SK-N-SH treated with all-trans-retinoic acid at 6 μM for 48 hours (cell line): Measurements from ENCODE around the gene ANK2.

Experiments
- ATAC-seq: fragments of 200-7000 bp; cut with Tn5 transposase; 3 replicates; pipeline ENCODE4 v1.9.1; 2020; ENCODE audit warnings: mild to moderate bottlenecking, moderate library complexity
- BACH2 ChIP-seq: fragments of 250-450 bp; sonication (Bioruptor Pico); IDR thresholded peaks from 2 replicates; pipeline ENCODE4 v1.9.0; 2021; ENCODE audit warnings: mild to moderate bottlenecking, borderline replicate concordance
- CREB5 ChIP-seq: fragments of 250-450 bp; sonication (Bioruptor Pico); IDR thresholded peaks from 2 replicates; pipeline ENCODE4 v1.5.1; 2020; ENCODE audit warnings: low read depth, mild to moderate bottlenecking, moderate library complexity
- CSDC2 ChIP-seq: fragments of 250-450 bp; sonication (Bioruptor Pico); IDR thresholded peaks from 2 replicates; pipeline ENCODE4 v1.5.0; 2020; ENCODE audit warnings: mild to moderate bottlenecking, moderate library complexity
- ESRRG ChIP-seq: fragments of 250-450 bp; sonication (Bioruptor Pico); IDR thresholded peaks from 2 replicates; pipeline ENCODE4 v1.6.1; 2021; ENCODE audit warnings: mild to moderate bottlenecking
- GLIS3 ChIP-seq: fragments of 250-450 bp; sonication (Bioruptor Pico); IDR thresholded peaks from 2 replicates; pipeline ENCODE4 v1.5.0; 2020; ENCODE audit warnings: mild to moderate bottlenecking, moderate library complexity
- ISL1 ChIP-seq: fragments of 250-450 bp; sonication (Bioruptor Pico); IDR thresholded peaks from 2 replicates; pipeline ENCODE4 v2.1.2; 2022; ENCODE audit warnings: mild to moderate bottlenecking, moderate library complexity
- OSR1 ChIP-seq: fragments of 250-450 bp; sonication (Bioruptor Pico); IDR thresholded peaks from 2 replicates; pipeline ENCODE4 v1.8.0; 2022; ENCODE audit warnings: moderate library complexity, mild to moderate bottlenecking, inconsistent platforms
- PPARA ChIP-seq: fragments of 250-450 bp; sonication (Bioruptor Pico); IDR thresholded peaks from 2 replicates; pipeline ENCODE4 v1.5.0; 2020; ENCODE audit warnings: mild to moderate bottlenecking, borderline replicate concordance
- RARB ChIP-seq: fragments of 250-450 bp; sonication (Bioruptor Pico); IDR thresholded peaks from 2 replicates; pipeline ENCODE4 v1.8.0; 2021; ENCODE audit warnings: mild to moderate bottlenecking, moderate library complexity
- SNAI2 ChIP-seq: fragments of 250-450 bp; sonication (Bioruptor Pico); IDR thresholded peaks from 2 replicates; pipeline ENCODE4 v1.5.0; 2020; ENCODE audit warnings: mild to moderate bottlenecking, moderate library complexity
- TCF4 ChIP-seq: fragments of 250-450 bp; sonication (Bioruptor Pico); IDR thresholded peaks from 2 replicates; pipeline ENCODE4 v1.8.0; 2021; ENCODE audit warnings: mild to moderate bottlenecking, moderate library complexity, borderline replicate concordance
- TOX ChIP-seq: fragments of 250-450 bp; sonication (Bioruptor Pico); IDR thresholded peaks from 2 replicates; pipeline ENCODE4 v1.8.0; 2021; ENCODE audit warnings: mild to moderate bottlenecking, moderate library complexity, borderline replicate concordance
- ZC3H10 ChIP-seq: fragments of 250-450 bp; sonication (Bioruptor Pico); IDR thresholded peaks from 2 replicates; pipeline ENCODE4 v1.5.1; 2021; ENCODE audit warnings: mild to moderate bottlenecking, moderate library complexity
- ZFP3 ChIP-seq: fragments of 250-450 bp; sonication (Bioruptor Pico); IDR thresholded peaks from 2 replicates; pipeline ENCODE4 v1.5.0; 2020; ENCODE audit warnings: mild to moderate bottlenecking, moderate library complexity
- ZFP30 ChIP-seq: fragments of 450-650 bp; formaldehyde crosslinking; IDR thresholded peaks from 2 replicates; pipeline ENCODE4 v1.5.0; 2022; ENCODE audit warnings: mild to moderate bottlenecking, moderate library complexity
- ZNF565 ChIP-seq: fragments of 450-650 bp; formaldehyde crosslinking; conservative IDR thresholded peaks from 2 replicates; pipeline ENCODE4 v1.5.0; 2020; ENCODE audit warnings: low read depth, mild to moderate bottlenecking, moderate library complexity
- ZNF70 ChIP-seq: fragments of 450-650 bp; formaldehyde crosslinking; IDR thresholded peaks from 2 replicates; pipeline ENCODE4 v1.5.0; 2020; ENCODE audit warnings: mild to moderate bottlenecking, moderate library complexity
- ZNF8 ChIP-seq: fragments of 450-650 bp; formaldehyde crosslinking; IDR thresholded peaks from 2 replicates; pipeline ENCODE4 v1.5.0; 2020; ENCODE audit warnings: mild to moderate bottlenecking, moderate library complexity
- TF ChIP-seq, protein P1 (sequence below): fragments of 250-450 bp; sonication (Bioruptor Pico); IDR thresholded peaks from 2 replicates; pipeline ENCODE4 v1.8.0; 2020; ENCODE audit warnings: mild to moderate bottlenecking, moderate library complexity, borderline replicate concordance
- TF ChIP-seq, protein P2 (sequence below): fragments of 250-450 bp; sonication (Bioruptor Pico); IDR thresholded peaks from 2 replicates; pipeline ENCODE4 v1.5.1; 2021; ENCODE audit warnings: mild to moderate bottlenecking, moderate library complexity
- TF ChIP-seq, protein P3 (sequence below): fragments of 250-450 bp; sonication (Bioruptor Pico); IDR thresholded peaks from 2 replicates; pipeline ENCODE4 v1.5.0; 2020; ENCODE audit warnings: mild to moderate bottlenecking, moderate library complexity

ANK2 gene

DNA sequence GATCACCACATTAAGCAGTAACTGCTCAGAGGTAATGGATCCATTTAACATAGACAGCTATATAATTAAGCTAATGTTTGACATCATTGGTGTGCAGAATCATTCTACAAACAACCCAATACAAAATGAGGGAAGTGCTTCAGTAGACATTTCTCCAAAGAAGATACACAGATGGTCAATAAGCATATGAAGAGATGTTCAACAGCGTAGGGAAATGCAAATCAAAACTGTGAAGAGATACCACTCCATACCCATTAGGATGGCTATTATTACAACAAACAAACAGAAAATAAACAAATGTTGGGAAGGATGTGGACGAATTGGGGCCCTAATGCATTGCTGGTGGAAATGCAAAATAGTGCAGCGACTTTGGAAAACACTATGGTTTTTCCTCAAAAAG is 294.6 kb downstream of the ANK2 start:
- no peak for ATAC-seq
- TF ChIP-seq OSR1 (no peak), ZFP30 (CRISPR knock-in tag) (no peak), ZNF565 (CRISPR knock-in tag) (no peak), RARB (no peak), ESRRG (CRISPR knock-in tag) (no peak), ZFP3 (no peak), TCF4 (CRISPR knock-in tag) (no peak), GLIS3 (no peak), ZC3H10 (CRISPR knock-in tag) (no peak), PPARA (CRISPR knock-in tag) (no peak), BACH2 (CRISPR knock-in tag) (no peak), SNAI2 (no peak), ISL1 (CRISPR knock-in tag) (no peak), CSDC2 (no peak), ZNF8 (CRISPR knock-in tag) (no peak), ZNF70 (no peak), TOX (CRISPR knock-in tag) (no peak)
- TF ChIP-seq, protein P1, sequence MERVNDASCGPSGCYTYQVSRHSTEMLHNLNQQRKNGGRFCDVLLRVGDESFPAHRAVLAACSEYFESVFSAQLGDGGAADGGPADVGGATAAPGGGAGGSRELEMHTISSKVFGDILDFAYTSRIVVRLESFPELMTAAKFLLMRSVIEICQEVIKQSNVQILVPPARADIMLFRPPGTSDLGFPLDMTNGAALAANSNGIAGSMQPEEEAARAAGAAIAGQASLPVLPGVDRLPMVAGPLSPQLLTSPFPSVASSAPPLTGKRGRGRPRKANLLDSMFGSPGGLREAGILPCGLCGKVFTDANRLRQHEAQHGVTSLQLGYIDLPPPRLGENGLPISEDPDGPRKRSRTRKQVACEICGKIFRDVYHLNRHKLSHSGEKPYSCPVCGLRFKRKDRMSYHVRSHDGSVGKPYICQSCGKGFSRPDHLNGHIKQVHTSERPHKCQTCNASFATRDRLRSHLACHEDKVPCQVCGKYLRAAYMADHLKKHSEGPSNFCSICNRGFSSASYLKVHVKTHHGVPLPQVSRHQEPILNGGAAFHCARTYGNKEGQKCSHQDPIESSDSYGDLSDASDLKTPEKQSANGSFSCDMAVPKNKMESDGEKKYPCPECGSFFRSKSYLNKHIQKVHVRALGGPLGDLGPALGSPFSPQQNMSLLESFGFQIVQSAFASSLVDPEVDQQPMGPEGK (CRISPR knock-in tag), result no peak
- TF ChIP-seq, protein P2, sequence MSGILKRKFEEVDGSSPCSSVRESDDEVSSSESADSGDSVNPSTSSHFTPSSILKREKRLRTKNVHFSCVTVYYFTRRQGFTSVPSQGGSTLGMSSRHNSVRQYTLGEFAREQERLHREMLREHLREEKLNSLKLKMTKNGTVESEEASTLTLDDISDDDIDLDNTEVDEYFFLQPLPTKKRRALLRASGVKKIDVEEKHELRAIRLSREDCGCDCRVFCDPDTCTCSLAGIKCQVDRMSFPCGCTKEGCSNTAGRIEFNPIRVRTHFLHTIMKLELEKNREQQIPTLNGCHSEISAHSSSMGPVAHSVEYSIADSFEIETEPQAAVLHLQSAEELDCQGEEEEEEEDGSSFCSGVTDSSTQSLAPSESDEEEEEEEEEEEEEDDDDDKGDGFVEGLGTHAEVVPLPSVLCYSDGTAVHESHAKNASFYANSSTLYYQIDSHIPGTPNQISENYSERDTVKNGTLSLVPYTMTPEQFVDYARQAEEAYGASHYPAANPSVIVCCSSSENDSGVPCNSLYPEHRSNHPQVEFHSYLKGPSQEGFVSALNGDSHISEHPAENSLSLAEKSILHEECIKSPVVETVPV (CRISPR knock-in tag), result no peak
- TF ChIP-seq, protein P3, sequence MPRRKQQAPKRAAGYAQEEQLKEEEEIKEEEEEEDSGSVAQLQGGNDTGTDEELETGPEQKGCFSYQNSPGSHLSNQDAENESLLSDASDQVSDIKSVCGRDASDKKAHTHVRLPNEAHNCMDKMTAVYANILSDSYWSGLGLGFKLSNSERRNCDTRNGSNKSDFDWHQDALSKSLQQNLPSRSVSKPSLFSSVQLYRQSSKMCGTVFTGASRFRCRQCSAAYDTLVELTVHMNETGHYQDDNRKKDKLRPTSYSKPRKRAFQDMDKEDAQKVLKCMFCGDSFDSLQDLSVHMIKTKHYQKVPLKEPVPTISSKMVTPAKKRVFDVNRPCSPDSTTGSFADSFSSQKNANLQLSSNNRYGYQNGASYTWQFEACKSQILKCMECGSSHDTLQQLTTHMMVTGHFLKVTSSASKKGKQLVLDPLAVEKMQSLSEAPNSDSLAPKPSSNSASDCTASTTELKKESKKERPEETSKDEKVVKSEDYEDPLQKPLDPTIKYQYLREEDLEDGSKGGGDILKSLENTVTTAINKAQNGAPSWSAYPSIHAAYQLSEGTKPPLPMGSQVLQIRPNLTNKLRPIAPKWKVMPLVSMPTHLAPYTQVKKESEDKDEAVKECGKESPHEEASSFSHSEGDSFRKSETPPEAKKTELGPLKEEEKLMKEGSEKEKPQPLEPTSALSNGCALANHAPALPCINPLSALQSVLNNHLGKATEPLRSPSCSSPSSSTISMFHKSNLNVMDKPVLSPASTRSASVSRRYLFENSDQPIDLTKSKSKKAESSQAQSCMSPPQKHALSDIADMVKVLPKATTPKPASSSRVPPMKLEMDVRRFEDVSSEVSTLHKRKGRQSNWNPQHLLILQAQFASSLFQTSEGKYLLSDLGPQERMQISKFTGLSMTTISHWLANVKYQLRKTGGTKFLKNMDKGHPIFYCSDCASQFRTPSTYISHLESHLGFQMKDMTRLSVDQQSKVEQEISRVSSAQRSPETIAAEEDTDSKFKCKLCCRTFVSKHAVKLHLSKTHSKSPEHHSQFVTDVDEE (CRISPR knock-in tag), result no peak

GRCh38 chr4:113347245-113347644 is 297.8 kb downstream of the ANK2 start:
- TF ChIP-seq TCF4 (CRISPR knock-in tag), result no peak
- no peak for TF ChIP-seq TOX (CRISPR knock-in tag)
- TF ChIP-seq RARB, result no peak
- no peak for TF ChIP-seq BACH2 (CRISPR knock-in tag)
- no peak for TF ChIP-seq ZNF8 (CRISPR knock-in tag)
- TF ChIP-seq CREB5 (CRISPR knock-in tag), result no peak
- no peak for ATAC-seq

GRCh38 chr4:113349430-113349829 is 300.0 kb downstream of the ANK2 start:
- ATAC-seq, result no peak
- TF ChIP-seq TOX (CRISPR knock-in tag) (no peak), CREB5 (CRISPR knock-in tag) (no peak)
- TF ChIP-seq, all 23 proteins: peak for 0

GRCh38 chr4:113350576-113350975 is 301.1 kb downstream of the ANK2 start:
- no peak for ATAC-seq
- TF ChIP-seq SNAI2 (no peak), ESRRG (CRISPR knock-in tag) (no peak), ZNF565 (CRISPR knock-in tag) (no peak), OSR1 (no peak), ZFP3 (no peak), ZFP30 (CRISPR knock-in tag) (no peak), CREB5 (CRISPR knock-in tag) (no peak)
- TF ChIP-seq, protein P2 (CRISPR knock-in tag), result no peak
- TF ChIP-seq, protein P3 (CRISPR knock-in tag), result no peak
